CD8-positive, alpha-beta memory T cell (primary cell): ENCODE data around the gene CT47A7. TPM values are rescaled to one million over a fixed set of nuclear protein-coding genes. Genes with fewer than 3 reads are reported as not detected.
"Not testable (repeated sequence)": the region's sequence is repeated elsewhere in the genome, so short reads cannot be mapped to it uniquely, and the experiment has no call there.

ENCODE experiments used
- CTCF ChIA-PET: fragments of 350-600 bp; sonication (Branson Sonifier 250); formaldehyde crosslinking; loops from one replicate; lab custom pipeline; 2021; ENCODE audit warnings: antibody characterized with exemption; lab: Charles Lee
- POLR2A ChIA-PET: fragments of 350-600 bp; sonication (Branson Sonifier 250); formaldehyde crosslinking; loops from one replicate; lab custom pipeline; 2021; ENCODE audit warnings: antibody characterized with exemption; lab: Charles Lee
- DNase-seq, 5 donors: peaks; one replicate each; pipeline versions ENCODE4 v3.0.0 to v3.0.0-alpha.2; 2020 to 2022; ENCODE audit warnings: mixed read lengths in 1 of 5
- H3K27ac ChIP-seq: one replicate; pipeline ENCODE4 v1.7.0; 2013; ENCODE audit warnings: low read depth, mild to moderate bottlenecking, low read length, moderate library complexity
- H3K27me3 ChIP-seq: 2 replicates; pipeline ENCODE4 v1.7.0; 2013; ENCODE audit warnings: low read length, mild to moderate bottlenecking; ENCODE audit not compliant: insufficient read depth, poor library complexity, severe bottlenecking
- H3K36me3 ChIP-seq: 2 replicates; pipeline ENCODE4 v1.7.0; 2013; ENCODE audit warnings: mild to moderate bottlenecking, low read length, moderate library complexity; ENCODE audit not compliant: insufficient read depth
- H3K4me1 ChIP-seq: 2 replicates; pipeline ENCODE4 v1.7.0; 2013; ENCODE audit warnings: mild to moderate bottlenecking, low read length, moderate library complexity; ENCODE audit not compliant: insufficient read depth
- H3K4me3 ChIP-seq: 2 replicates; pipeline ENCODE4 v1.7.0; 2013; ENCODE audit warnings: mild to moderate bottlenecking, low read length
- H3K9me3 ChIP-seq: 2 replicates; pipeline ENCODE4 v1.7.0; 2013; ENCODE audit warnings: mild to moderate bottlenecking, low read length
- H3K27ac Mint-ChIP-seq, 8 donors: one replicate each; pipeline ENCODE4 v1.8.0; 2020 to 2021; ENCODE audit warnings: mixed read lengths in 8 of 8, mild to moderate bottlenecking in 6 of 8, inconsistent platforms in 3 of 8, moderate library complexity in 3 of 8
- H3K27me3 Mint-ChIP-seq, 2 donors: one replicate each; pipeline ENCODE4 v1.8.0; 2020 to 2021; ENCODE audit warnings: mixed read lengths in 2 of 2, mild to moderate bottlenecking in 1 of 2, moderate library complexity in 1 of 2
- H3K36me3 Mint-ChIP-seq, 3 donors: one replicate each; pipeline ENCODE4 v1.8.0; 2020 to 2021; ENCODE audit warnings: mixed read lengths in 3 of 3, inconsistent platforms in 1 of 3, mild to moderate bottlenecking in 1 of 3
- H3K4me1 Mint-ChIP-seq, 3 donors: one replicate each; pipeline ENCODE4 v1.8.0; 2020 to 2021; ENCODE audit warnings: mixed read lengths in 3 of 3, inconsistent platforms in 1 of 3, mild to moderate bottlenecking in 1 of 3
- H3K4me3 Mint-ChIP-seq, 7 donors: one replicate each; pipeline ENCODE4 v1.8.0; 2020 to 2021; ENCODE audit warnings: mixed read lengths in 7 of 7, mild to moderate bottlenecking in 6 of 7, moderate library complexity in 4 of 7, inconsistent platforms in 2 of 7
- H3K9me3 Mint-ChIP-seq, 5 donors: one replicate each; pipeline ENCODE4 v1.8.0; 2020 to 2022; ENCODE audit warnings: mixed read lengths in 5 of 5, mild to moderate bottlenecking in 3 of 5, moderate library complexity in 2 of 5, inconsistent platforms in 1 of 5
- polyA plus RNA-seq: library from polyadenylated mRNA; unstranded; fragments of 300-500 nt; fragmentation: Illumina TruSeq; gene quantifications from one replicate; pipeline ENCODE4 v1.2.3, GENCODE V29; 2021
- total RNA-seq, 2 experiments: library from RNA; stranded (reverse); gene quantifications; one replicate each; pipeline ENCODE4 v1.2.3, GENCODE V29; 2021

Gene CT47A7
- total RNA-seq (not detected), polyA plus RNA-seq (not detected)

DNA sequence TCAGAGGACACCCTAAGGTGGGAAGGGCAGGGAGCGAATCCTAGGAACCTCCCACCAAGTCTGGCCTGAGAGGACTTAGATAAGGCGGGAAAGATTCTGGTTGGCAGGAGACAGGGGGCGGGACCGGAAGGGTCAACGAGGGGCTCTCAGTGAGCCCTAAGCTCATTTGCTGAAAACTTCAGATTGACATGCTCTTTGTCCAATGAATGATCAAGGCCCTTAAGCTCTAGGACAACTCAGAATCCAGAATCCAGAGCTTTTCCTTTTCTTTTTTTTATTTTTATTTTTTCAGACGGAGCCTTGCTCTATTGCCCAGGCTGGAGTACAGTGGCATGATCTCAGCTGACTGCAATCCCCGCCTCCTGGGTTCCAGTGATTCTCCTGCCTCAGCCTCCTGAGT is at the start of gene CT47A7:
TSS of gene CT47A7 (minus strand) at position 101 of the 400 bp plus-strand sequence. CDS start 255 bp downstream, outside the sequence.
- H3K9me3 Mint-ChIP-seq, POLR2A ChIA-PET: not testable (repeated sequence)

GRCh38 chrX:121000589-121000988 is 44.2 kb upstream of the CT47A7 start:
- H3K9me3 ChIP-seq = no peaks in the 10 kb centered on the region
- H3K4me3 Mint-ChIP-seq = no peak overlapping the region
- H3K36me3 Mint-ChIP-seq = no peaks in the 10 kb centered on the region
- H3K27ac Mint-ChIP-seq = no peak overlapping the region
- ChIA-PET CTCF (no interaction called here), POLR2A (no interaction called here)
- H3K4me1 Mint-ChIP-seq = no peaks in the 10 kb centered on the region
- H3K27ac ChIP-seq = no peak overlapping the region
- H3K36me3 ChIP-seq = no peaks in the 10 kb centered on the region
- no peaks in the 10 kb centered on the region for H3K27me3 ChIP-seq
- DNase-seq = no peak
- peaks cover 0 to 1% (median 0%) of the 10 kb centered on the region in 5 donors for H3K9me3 Mint-ChIP-seq
- no peaks in the 10 kb centered on the region for H3K27me3 Mint-ChIP-seq
- H3K4me1 ChIP-seq = no peaks in the 10 kb centered on the region
- no peak overlapping the region for H3K4me3 ChIP-seq

More for the DNA sequence above, at the start of gene CT47A7:
- H3K36me3 Mint-ChIP-seq, H3K9me3 ChIP-seq, H3K36me3 ChIP-seq, H3K27me3 ChIP-seq, H3K27ac Mint-ChIP-seq, H3K4me1 ChIP-seq, H3K4me3 ChIP-seq, DNase-seq, H3K27ac ChIP-seq, H3K27me3 Mint-ChIP-seq, H3K4me3 Mint-ChIP-seq, H3K4me1 Mint-ChIP-seq, CTCF ChIA-PET: not testable (repeated sequence)

DNA sequence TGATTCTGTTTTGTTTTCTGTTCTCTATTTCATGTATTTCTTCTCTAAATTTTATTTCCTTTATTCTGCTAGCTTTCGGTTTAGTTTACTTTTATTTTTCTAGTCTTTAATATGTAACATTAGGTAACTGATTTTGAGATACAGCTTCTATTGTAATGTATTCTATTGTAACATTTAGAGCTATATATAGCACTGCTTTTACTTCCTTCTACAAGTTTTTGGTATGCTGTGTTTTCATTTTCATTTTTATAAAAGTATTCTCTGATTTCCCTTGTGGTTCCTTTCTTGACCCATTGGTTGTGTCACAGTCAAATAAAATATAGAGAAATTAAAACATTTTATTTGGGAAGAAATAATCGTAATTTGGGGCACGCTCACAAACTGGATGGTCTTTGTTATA is 43.0 kb upstream of the CT47A7 start:
- no peak overlapping the region for H3K27ac Mint-ChIP-seq
- no peaks in the 10 kb centered on the region for H3K27me3 ChIP-seq
- CTCF ChIA-PET = no interaction called here

DNA sequence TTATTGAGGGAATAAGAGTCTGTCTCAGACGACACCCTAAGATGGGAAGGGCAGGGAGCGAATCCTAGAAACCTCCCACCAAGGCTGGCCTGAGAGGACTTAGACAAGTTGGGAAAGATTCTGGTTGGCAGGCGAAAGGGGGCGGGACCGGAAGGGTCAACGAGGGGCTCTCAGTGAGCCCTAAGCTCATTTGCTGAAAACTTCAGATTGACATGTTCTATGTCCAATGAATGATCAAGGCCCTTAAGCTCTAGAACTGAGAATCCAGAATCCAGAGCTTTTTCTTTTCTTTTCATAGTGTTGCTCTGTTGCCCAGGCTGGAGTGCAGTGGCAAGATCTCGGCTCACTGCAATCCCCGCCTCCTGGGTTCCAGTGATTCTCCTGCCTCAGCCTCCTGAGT is 29.3 kb upstream of the CT47A7 start, which contains the start of gene CT47A1:
TSS of gene CT47A1 (minus strand) at position 101 of the 400 bp plus-strand sequence. CDS start 231 bp downstream, outside the sequence.
- H3K36me3 ChIP-seq, H3K4me3 ChIP-seq, H3K9me3 ChIP-seq, H3K4me3 Mint-ChIP-seq, POLR2A ChIA-PET, H3K27me3 ChIP-seq, H3K4me1 ChIP-seq, H3K4me1 Mint-ChIP-seq, H3K27me3 Mint-ChIP-seq, H3K36me3 Mint-ChIP-seq, CTCF ChIA-PET, H3K27ac Mint-ChIP-seq, DNase-seq, H3K27ac ChIP-seq, H3K9me3 Mint-ChIP-seq: not testable (repeated sequence)

More for the DNA sequence above, 43.0 kb upstream of the CT47A7 start:
- no peaks in the 10 kb centered on the region for H3K9me3 ChIP-seq
- Mint-ChIP-seq H3K36me3 (no peaks in the 10 kb centered on the region), H3K4me1 (no peaks in the 10 kb centered on the region), H3K27me3 (no peaks in the 10 kb centered on the region), H3K9me3 (peaks cover 0 to 1% (median 0%) of the 10 kb centered on the region in 5 donors), H3K4me3 (no peak overlapping the region)
- H3K36me3 ChIP-seq = no peaks in the 10 kb centered on the region
- POLR2A ChIA-PET = no interaction called here
- no peak for DNase-seq
- H3K4me1 ChIP-seq = no peaks in the 10 kb centered on the region
- H3K27ac ChIP-seq = no peak overlapping the region
- no peak overlapping the region for H3K4me3 ChIP-seq

Other genes with a start within 250 kb of the CT47A7 start
- not detected for gene CT47B1, start 80.7 kb downstream of the CT47A7 start, total RNA-seq
- not detected for gene CT47B1, start 80.7 kb downstream of the CT47A7 start, polyA plus RNA-seq
- gene CT47A11, start 19.4 kb downstream of the CT47A7 start, total RNA-seq = not detected
- gene CT47A11, start 19.4 kb downstream of the CT47A7 start, polyA plus RNA-seq = not detected
- not detected for gene CT47A10, start 14.6 kb downstream of the CT47A7 start, total RNA-seq
- not detected for gene CT47A10, start 14.6 kb downstream of the CT47A7 start, polyA plus RNA-seq
- gene CT47A9, start 9.7 kb downstream of the CT47A7 start, total RNA-seq = not detected
- not detected for gene CT47A9, start 9.7 kb downstream of the CT47A7 start, polyA plus RNA-seq
- gene CT47A8, start 4.9 kb downstream of the CT47A7 start, total RNA-seq = not detected
- gene CT47A8, start 4.9 kb downstream of the CT47A7 start, polyA plus RNA-seq = not detected
- gene CT47A6, start 4.9 kb upstream of the CT47A7 start, total RNA-seq = not detected
- gene CT47A6, start 4.9 kb upstream of the CT47A7 start, polyA plus RNA-seq = not detected
- gene CT47A5, start 9.7 kb upstream of the CT47A7 start, total RNA-seq = not detected
- not detected for gene CT47A5, start 9.7 kb upstream of the CT47A7 start, polyA plus RNA-seq
- gene CT47A4, start 14.6 kb upstream of the CT47A7 start, total RNA-seq = not detected
- not detected for gene CT47A4, start 14.6 kb upstream of the CT47A7 start, polyA plus RNA-seq
- gene CT47A3, start 19.5 kb upstream of the CT47A7 start, total RNA-seq = not detected
- not detected for gene CT47A3, start 19.5 kb upstream of the CT47A7 start, polyA plus RNA-seq
- not detected for gene CT47A2, start 24.3 kb upstream of the CT47A7 start, total RNA-seq
- not detected for gene CT47A2, start 24.3 kb upstream of the CT47A7 start, polyA plus RNA-seq
- not detected for gene CT47A1, start 29.2 kb upstream of the CT47A7 start, total RNA-seq
- not detected for gene CT47A1, start 29.2 kb upstream of the CT47A7 start, polyA plus RNA-seq
- under 1 TPM; 0.64 to 0.70 TPM for gene GLUD2, start 91.0 kb upstream of the CT47A7 start, total RNA-seq
- 0.20 TPM for gene GLUD2, start 91.0 kb upstream of the CT47A7 start, polyA plus RNA-seq